Dedifferentiated amniotic fluid mesenchymal stem cell (primary cell): ENCODE data around the gene CAPN15.
"Not testable (repeated sequence)": the region's sequence is repeated elsewhere in the genome, so short reads cannot be mapped to it uniquely, and the experiment has no call there.

Source experiments
- DNase-seq: peaks from one replicate; pipeline ENCODE4 v3.0.0-alpha.2; 2016; ENCODE audit errors: extremely low spot score

CAPN15 gene

DNA sequence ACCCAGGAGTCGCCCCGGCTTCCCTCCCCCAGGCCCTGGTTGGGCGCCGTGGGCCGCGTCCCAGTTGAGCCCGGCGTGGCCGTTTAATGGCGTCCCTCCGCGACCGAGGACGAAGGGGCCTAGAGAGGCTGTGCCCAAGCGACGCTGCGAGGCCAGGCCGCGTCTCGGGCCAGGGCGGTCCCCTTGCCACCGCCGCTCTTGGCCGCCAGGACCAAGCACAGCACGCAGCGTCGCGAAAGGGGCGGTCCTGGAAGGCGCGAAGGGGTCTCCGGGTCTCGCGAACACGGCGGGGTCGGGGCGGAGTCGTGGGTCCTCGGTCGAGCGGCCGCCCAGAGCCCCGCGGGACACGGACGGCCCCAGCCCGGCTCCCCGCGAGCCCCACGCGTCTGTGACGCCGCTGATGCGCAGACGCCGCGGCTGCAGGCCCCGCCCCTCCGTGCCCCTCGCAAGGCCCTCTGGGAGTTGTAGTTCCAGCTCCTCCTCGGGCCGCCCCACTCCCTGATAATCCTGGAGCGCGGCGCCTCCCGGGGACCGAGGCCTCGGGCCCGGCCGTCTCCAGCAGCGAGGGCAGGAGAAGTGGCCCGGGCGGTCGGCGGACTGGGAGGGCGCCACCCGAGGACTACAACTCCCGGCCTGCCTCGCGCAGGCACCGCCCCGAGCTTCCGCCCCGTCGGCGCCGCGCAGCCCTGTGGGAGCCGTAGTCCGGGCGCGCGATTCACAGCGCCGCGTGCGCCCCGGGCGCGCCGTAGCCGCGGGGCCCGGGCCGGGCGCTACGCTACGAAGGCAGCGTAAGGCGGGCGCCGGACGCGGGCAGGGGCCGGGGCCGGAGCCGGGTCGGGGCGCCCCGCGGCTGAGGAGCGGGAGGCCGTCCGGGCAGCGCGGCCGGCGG, at the start of gene CAPN15:
TSS of gene CAPN15 (plus strand) at position 698 of the 889 bp plus-strand sequence. CDS start 19,127 bp downstream, outside the sequence.
- peak; percentile 82 for DNase-seq

DNA sequence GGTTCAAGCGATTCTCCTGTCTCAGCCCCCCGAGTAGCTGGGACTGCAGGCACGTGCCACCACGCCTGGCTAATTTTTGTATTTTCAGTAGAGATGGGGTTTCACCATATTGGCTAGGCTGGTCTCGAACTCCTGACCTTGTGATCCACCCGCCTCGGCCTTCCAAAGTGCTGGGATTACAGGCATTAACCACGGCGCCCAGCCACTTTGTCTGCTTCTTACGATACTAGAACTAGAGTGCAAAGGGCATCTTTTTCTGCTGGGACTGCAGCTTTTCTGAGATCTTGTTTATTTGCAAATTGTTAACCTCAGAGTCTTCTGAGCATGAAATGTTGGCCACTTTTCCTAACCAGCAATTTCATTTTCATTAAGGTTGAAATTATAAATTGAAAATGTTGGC, 49.2 kb upstream of the CAPN15 start:
- not testable (repeated sequence) for DNase-seq

DNA sequence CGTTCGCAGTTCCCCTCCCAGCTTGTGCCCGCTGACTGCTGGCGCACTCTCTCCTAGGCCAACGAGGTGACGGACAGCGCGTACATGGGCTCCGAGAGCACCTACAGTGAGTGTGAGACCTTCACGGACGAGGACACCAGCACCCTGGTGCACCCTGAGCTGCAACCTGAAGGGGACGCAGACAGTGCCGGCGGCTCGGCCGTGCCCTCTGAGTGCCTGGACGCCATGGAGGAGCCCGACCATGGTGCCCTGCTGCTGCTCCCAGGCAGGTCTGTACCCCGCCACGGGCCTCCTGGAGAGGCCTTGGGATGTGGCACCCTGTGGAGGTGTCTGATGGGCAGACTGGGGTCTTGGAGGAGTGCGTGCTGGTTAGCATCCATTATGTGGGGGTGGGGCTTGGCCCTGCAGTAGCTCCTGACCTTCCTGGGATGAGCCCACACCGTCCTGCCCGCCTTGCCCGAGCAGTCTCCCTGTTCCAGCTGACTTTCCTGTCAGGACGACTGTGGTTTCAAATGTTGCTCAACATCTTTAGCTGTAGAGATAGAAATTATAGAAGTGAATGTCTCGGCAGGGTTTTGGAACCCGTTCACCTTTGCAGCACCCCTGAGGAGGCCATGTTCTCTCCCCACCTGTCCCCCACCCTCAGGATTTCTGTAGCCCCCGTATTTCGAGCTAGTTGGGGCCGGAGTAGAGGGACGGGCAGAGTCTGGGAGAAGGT, 44.9 kb upstream of the CAPN15 start:
- DNase-seq: no peak

DNA sequence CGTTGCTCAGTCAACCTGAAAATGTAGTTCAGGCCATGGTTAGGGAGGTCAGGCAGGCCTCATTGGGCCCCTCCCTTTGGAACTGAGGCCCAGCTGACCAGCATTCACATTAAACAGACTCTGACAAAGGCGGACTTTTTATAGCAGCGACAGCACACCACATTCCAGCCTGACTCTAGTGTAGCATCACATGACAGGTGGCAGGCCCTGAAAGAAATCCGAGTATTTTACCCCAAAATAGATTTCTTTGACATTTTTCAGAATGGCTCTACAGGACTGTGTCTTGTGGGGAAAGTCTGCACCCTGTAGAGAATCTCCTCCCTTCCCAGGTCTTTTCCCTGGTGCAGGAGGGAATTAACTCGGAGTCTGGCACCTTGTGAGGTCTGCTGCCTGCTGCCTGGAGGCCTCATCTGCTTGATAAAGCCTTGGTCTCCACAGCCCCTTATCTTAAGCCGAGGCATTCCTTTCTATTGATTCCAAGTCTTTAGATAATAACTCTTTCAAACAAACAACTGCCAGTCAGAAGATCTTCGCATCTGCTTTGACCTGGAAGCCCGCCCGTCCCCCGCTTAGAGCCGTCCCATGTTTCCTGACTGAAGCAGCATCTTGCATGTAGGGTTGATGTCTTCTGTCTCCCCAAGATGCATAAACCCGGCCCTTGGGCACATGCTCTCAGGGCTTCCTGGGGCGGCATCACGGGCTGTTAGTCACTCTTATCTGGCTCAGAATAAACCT, 44.0 kb upstream of the CAPN15 start:
- DNase-seq: no peak

DNA sequence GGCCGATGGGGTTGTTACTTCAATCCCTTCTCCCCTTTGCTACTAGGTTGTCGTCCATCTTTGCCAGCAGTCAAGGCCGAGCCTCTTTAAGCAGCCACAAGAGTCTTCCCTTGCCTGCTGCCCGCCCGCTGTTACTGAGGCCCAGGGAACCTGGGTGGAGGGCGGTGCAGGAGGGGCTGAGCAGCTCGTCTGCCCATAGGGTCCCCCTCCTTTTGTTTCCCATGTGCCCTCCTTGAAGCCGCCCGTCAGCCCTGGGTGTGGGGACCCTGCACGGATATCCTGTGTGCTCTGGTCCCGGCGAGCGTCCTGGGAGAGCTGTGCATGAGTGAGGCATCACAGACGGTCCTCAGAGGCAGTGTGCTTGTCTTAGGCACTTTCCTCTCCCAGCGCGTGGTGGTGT, 37.9 kb upstream of the CAPN15 start:
- no peak for DNase-seq

DNA sequence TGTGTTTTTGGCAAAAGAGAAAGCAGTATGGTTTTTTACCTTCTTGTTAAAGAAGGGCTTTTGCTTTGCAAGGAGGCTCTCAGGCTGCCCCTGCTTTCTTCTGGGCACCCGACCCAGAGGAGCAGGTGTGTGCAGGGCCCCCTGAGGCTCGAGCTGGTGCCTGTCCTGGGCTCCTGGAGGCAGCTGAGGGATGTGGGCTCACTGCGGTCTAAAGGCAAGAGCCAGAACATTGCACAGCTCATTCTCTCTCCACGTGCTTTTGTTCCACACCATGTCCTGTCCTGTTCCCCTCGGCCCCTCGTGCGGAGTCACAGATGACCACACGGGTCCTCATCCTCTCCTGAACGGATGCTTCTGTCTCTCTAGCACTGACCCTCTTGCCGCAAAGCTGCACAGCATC, 36.7 kb upstream of the CAPN15 start:
- no peak for DNase-seq

DNA sequence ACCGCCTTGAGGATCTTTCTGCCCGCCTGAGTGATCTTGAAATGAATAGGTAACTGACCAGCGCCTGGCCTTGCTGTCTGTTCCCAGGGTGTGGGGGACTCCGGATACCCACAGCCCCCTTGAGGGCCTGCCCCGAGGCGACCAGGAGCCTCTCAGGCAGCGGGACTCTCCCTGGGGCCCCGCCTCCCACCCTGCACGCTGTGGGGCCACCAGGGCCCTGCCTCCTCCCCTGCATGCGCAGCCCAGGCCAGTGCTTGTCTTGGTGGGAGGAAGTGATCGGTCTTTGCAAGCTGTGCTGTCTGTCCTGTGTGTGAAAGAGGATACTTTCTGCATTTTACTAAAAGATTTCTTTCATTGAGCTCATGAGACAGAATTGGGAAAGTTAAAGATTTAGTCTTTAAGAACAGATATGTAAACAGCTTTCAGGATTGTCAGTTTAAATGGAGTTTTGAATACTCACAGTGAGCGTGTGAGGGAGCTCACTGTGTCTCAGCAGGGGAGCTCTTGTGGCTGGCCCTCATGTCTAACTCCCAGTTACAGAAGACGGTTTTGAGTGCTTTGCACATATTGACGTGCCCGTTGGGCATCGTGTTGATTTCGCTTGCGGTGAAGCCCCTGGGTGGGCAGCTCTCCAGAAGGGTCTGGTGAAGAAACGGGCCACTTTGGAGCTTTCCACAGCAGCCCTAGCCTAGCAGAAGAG, 36.1 kb upstream of the CAPN15 start:
- DNase-seq: no peak

DNA sequence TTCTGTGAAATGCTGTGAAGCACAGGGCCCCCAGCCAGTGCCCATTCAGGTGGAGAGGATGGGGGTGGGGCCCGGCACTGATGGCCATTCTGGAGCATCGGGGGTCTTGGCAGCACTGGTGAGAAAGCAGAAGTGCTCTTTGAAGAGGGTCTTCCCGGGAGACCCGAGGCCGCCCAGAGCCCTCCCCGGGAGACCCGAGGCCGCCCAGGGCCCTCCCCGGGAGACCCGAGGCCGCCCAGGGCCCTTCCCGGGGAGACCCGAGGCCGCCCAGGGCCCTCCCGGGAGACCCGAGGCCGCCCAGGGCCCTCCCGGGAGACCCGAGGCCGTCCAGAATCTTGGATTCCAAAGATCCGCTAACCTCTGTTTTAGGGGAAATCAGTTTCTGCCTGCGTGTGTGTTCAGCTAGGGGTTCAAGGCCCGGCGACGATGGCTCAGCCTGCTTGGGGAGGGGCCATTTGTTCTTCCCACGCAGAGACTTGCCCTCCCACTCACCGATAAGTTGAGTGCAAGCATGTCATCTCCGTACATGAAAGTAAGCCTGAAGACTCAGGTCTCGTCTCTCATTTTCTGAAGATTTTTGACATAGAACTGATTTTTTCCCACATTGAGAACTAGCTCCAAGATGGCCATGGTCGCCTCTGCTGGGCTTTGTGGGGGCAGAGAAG, 35.2 kb upstream of the CAPN15 start:
- no peak for DNase-seq

DNA sequence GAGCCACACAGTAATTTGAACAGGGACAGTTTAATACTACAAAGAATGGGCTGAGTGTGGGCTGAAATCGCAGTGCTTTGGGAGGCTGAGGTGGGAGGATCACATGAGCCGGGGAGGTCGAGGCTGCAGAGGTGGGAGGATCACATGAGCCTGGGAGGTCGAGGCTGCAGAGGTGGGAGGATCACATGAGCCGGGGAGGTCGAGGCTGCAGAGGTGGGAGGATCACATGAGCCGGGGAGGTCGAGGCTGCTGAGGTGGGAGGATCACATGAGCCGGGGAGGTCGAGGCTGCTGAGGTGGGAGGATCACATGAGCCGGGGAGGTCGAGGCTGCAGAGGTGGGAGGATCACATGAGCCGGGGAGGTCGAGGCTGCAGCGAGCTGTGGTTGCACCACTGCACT, 32.8 kb upstream of the CAPN15 start:
- not testable (repeated sequence) for DNase-seq

DNA sequence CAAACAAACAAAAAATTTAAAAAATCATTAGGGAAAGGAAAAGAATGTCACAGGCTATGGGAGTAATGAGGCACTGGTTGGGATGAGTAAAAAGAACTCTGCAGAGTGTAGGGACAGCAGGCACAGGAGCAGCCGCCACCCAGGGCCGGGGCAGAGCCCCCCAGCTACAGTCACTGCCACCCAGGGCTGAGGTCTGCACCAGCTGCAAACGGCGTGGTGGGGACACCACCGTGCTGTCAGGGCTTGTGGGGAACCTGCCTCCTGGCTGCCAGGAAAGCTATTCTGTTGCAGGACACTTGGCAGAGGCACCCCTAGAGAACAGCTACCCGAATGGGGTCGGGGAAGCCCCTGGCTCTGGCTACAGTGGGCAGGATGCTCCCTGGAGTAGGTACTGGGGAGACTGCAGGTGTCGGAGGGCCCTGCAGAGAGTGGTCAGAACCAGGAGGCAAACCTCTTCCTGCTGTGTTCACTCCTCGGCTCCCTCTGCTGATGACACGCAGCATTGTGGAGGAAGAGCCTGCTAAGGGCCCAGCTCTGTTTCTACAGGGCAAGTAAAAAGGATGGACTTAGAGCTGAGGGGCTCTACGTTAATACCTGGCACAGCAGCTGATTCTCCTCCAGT, 32.3 kb upstream of the CAPN15 start:
- DNase-seq: peak; percentile 31

DNA sequence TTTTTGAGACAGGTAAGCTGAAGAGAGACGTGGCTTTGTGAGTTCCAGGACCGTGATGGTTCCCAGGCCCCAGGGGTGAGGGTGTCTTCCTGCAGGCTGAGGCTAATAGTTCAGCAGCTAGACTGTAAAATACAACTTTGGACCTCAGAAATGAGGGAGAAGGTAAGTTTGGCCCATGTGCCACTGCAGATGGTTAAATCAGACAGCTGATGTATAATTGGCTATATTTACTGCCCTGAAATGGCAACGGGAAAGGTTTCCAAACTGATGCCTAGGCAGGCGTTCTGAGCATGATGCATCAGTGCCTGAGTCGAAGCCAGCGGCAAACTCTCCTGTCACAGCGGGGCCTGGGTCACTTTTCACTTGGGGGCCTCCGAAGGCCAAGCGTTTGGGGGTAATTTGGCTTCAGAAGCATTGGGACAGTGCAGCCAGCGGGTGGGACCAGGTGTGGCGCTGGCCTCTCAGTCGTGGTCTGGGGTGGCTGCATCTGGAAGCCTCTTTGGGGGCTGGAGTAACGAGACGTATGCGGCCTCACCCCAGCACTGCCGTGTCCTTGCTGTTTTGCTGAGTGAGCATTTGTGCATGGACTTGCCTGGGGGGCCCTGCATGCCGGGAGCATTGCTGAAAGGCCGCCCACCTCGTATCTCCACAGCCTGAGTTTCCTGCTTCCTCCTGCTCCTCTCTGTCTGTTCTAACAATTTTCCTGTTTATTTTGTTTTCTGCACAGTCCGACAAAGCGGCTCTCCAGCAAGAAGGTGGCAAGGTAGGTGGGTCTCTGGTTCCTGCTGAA, 31.2 kb upstream of the CAPN15 start:
- no peak for DNase-seq

DNA sequence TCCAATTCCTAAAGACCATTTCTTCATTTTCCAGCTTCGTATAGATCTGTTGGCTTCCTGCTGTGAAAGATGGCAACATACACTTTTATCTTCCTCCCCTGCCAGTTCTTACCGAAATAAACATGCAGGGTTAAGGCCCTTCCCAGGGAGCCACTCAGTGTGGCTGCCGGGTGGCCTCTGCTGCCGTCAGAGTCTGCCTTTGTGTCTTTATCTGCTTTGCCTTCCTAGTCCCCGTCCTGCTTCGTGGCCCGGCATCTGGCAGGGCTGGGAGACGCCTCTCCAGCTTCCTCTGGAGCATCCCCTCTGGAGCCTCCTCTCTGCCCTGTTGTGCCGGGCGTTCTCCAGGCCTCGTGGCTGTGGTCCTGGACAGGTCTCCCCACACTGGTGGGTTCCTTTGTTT, 30.3 kb upstream of the CAPN15 start:
- DNase-seq: no peak

DNA sequence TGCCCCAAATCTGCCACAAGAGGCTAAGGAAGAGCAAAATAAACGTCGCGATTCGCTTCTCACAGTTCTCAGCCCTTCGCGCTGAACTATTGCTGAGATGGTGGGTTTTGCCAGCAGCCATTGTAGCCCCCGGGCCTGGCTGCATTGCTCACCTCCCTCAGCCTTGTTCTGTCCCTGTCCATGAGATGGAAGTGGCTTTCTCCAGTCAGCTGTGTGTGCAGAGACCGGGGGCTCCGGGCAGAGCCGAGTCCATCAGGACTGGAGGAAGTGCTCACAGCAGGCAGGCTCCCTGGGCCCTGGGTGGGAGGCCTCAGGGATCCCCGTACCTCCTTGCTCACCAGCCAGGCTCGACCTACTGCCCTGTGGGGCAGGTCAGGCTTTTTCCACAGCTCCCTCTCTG, 27.6 kb upstream of the CAPN15 start:
- no peak for DNase-seq

DNA sequence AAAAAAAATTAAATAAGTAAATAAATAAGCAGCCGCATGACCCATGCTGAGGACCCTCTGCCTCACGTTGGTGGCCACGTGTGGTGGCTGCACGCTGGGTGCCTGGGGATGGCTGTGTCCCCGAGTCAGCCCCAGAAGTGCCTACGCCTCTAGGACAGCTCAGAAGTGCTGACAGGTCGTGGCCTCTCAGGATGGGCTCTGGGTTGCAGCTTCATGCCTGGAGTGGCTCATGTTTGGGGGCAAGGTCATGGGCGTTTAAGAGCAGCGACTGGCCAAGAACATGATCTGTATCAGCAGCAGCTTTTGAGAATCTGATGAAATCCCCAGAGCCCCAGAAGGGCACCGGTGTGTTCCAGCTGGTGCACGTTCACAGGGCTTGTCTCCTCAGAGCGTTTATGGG, 26.8 kb upstream of the CAPN15 start:
- no peak for DNase-seq

DNA sequence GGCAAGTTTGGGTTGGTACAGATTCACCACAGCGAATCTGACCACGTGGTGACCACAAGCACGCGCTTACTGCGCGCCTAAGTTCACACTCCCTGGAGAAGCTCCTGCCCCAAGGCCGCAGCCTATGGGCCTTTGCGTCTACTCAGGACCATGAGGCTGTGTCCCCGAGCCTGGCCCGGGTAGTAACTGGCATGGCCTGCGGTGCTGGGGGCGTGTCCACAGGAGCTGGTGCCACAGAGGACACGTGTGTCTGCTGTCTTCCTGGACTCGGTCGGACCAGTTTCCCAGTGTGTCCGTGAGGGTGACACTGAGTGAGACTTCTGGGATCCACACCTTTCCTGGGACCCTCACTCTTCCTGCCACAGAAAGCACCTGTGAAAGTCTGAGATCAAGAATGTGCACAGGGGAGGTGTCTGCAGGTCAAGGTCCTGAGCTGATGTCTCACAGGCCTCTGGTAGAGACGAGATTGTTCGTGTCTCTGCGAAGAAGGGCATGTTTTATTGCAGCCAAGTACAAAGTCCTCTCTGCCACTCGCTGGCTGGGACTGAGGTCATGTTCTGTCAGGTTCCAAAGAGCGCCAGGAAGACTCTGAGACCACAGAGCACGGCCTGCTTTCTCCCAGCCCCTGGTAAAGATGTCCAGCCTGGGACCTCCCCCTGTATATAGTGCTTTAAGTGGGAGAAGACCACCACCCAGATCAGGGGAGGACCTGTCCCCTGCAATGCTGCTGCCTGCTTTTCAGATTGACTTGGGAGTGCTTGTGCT, 25.2 kb upstream of the CAPN15 start:
- no peak for DNase-seq

DNA sequence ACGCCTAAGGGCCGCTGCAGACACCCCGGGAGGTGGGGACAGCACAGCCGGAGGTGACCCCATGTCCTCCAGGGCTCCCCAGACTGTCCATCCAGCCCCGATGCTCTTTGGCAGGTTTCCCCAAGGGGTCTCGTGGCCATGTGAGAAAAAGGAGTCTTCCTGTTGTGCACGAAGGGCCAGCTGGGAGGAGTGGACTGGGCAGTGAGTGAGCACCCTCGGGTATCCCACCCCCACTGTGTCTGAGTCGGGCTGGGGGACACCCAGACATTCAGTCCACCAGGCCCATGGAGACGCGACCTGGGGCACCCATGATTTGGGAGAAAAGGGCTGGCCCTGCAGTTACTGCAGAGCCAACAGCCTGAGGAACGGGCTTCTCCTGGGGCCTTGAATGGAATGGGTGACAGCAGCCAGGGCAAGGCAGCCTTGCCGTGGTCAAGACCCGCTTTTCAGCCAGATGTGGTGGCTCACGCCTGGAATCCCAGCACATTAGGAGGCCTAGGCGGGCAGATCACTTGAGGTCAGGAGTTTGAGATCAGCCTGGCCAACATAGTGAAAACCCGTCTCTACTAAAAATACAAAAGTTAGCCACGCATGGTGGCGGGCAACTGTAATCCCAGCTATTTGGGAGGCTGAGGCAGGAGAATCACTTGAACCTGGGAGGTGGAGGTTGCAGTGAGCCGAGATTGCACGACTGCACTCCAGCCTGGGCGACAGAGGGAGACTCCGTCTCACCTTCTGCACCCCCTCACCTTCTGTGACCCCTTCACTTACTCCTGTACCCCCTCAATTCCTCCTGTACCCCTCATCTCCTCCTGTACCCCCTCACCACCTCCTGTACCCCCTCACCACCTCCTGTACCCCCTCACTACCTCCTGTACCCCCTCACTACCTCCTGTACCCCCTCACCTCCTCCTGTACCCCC, 24.1 kb upstream of the CAPN15 start:
- no peak for DNase-seq

DNA sequence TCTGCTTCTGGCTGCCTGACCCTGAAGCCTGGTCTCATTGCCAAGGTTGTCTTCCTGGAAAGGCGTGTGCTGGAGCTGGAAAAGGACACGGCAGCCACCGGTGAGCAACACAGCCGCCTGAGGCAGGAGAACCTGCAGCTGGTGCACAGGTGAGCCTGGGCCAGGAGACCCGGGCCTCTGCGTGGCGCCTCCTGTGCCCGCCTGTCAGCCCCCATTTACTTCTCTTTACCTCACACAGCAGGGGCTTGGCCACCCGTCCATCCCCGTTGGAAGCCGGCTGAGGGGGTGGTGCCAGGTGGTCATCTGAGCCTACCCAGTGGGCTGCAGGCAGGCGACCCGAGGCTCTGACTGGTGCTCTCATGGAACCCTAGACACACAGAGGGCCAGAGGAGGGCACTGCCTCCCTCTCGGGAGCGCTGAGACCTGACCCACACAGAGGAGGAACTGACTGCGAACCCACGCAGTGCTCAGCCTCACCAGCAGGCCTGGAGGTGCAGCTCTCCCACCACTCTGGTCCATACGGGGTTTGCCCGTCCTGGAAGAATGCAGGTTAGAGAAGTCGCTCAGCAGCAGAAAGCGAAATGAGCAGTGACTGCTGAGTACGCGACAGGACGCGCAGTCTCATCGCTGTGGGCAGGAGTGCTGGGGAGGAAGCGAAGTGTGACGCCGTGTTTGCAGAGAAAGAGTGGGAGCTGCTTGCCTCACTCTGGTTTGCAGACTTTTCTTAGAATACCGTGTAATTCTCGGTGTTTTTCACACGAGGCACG, 21.9 kb upstream of the CAPN15 start:
- no peak for DNase-seq

DNA sequence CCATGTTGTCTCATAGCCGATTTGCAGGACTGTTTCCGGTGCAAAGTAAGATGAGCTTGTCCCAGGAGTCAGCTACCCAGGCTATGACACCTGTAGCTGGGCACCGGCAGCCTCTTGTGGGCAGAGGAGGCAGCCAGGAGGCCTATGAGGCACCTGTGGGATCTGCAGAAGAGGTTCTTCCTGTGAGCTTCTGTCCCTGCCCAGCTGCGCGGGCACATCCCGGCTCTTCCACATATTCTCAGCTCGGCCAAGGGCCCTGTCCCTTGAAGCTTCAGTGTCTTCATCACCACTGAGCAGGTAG, 21.3 kb upstream of the CAPN15 start:
- no peak for DNase-seq
